ENCODE results near the gene SMAD9.

DNA sequence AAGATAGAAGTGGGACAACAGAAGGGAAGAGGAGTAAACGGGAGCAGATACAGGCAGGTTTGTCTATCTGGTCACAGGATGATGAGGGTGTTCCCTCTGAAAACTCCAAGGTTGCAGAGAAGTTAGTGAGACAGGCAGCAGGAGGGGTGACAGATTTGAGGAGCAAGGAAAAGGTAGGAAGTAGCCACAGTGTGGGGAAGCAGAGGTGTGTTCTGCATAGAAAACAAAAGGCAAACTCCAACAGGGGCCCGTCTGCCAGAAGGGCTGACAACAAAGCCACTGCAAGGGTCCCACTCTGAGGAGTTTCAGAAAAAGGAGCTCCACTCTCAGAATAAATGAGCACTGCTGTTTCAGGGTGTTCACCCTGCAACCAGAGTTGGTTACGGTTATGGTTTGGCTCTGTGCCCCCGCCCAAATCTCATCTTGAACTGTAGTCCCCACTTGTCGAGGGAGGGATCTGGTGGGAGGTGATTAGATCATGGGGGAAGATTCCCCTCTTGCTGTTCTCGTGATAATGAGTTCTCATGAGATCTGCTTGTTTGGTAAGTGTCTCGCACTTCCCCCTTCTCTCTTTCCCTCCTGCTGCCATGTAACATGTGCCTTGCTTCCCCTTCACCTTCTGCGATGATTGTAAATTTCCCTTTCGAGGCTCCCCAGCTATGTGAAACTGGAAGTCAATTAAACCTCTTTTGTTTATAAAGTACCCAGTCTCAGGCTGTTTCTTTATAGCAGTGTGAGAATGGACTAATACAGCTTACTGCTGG is 32.1 kb downstream of the SMAD9 start:
- TF ChIP-seq, protein P1, sequence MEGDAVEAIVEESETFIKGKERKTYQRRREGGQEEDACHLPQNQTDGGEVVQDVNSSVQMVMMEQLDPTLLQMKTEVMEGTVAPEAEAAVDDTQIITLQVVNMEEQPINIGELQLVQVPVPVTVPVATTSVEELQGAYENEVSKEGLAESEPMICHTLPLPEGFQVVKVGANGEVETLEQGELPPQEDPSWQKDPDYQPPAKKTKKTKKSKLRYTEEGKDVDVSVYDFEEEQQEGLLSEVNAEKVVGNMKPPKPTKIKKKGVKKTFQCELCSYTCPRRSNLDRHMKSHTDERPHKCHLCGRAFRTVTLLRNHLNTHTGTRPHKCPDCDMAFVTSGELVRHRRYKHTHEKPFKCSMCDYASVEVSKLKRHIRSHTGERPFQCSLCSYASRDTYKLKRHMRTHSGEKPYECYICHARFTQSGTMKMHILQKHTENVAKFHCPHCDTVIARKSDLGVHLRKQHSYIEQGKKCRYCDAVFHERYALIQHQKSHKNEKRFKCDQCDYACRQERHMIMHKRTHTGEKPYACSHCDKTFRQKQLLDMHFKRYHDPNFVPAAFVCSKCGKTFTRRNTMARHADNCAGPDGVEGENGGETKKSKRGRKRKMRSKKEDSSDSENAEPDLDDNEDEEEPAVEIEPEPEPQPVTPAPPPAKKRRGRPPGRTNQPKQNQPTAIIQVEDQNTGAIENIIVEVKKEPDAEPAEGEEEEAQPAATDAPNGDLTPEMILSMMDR (conservative IDR thresholded peaks at IDR 0.05; ENCODE audit: low read length) = no peak
- no peak for TF ChIP-seq EZH2phosphoT487 (IDR thresholded peaks at IDR 0.05; ENCODE audit: borderline replicate concordance, low read depth, low read length)
